Endothelial cell of umbilical vein (primary cell): Measurements from ENCODE around the gene ZFPM1. TPM values are rescaled to one million over a fixed set of nuclear protein-coding genes. Genes with fewer than 3 reads are reported as not detected.

ENCODE experiments used
- BruUV-seq: library from RNA; stranded (reverse); fragments of 400-500 nt; replicated peaks from 2 replicates; lab custom pipeline; 2021; lab: Mats Ljungman, UMichigan
- CTCF ChIA-PET: fragments of 300-600, 350-600 bp; sonication (Branson Sonifier 250); formaldehyde crosslinking; loops from one replicate; lab custom pipeline; 2021; ENCODE audit warnings: antibody characterized with exemption, inconsistent platforms; lab: Charles Lee
- POLR2A ChIA-PET: fragments of 300-600, 350-600 bp; sonication (Branson Sonifier 250); formaldehyde crosslinking; loops from one replicate; lab custom pipeline; 2021; ENCODE audit warnings: antibody characterized with exemption, inconsistent platforms; lab: Charles Lee
- DNase-seq: peaks from one replicate; pipeline ENCODE4 v3.0.0-alpha.2; 2011; ENCODE audit warnings: low read depth, low spot score
- FAIRE-seq: peaks from 2 replicates; lab custom pipeline; 2011; peaks lifted over from hg19 to GRCh38; lab: Jason Lieb, UNC
- H2AFZ ChIP-seq: 2 replicates; pipeline ENCODE4 v1.6.0; 2012; ENCODE audit warnings: low read depth, low read length, control low read depth, inconsistent platforms
- H3K27ac ChIP-seq: 2 replicates; pipeline ENCODE4 v1.5.1; 2011; ENCODE audit warnings: low read depth, mild to moderate bottlenecking, control low read depth, low read length, moderate library complexity; ENCODE audit not compliant: insufficient read depth
- H3K27me3 ChIP-seq, 2 experiments: 2 replicates each; pipeline versions ENCODE4 v1.6.0 to v1.6.1; 2011; ENCODE audit warnings: low read length in 2 of 2, mixed read lengths in 1 of 2; ENCODE audit not compliant: control insufficient read depth in 2 of 2, insufficient read depth in 2 of 2
- H3K36me3 ChIP-seq, 2 experiments: 2 replicates in 1 of 2; 3 replicates in 1 of 2; pipeline ENCODE4 v1.5.1; 2011; ENCODE audit warnings: low read length in 2 of 2, mild to moderate bottlenecking in 1 of 2, moderate library complexity in 1 of 2; ENCODE audit not compliant: control insufficient read depth in 2 of 2, insufficient read depth in 2 of 2; ENCODE audit errors: extremely low read depth in 1 of 2
- H3K4me1 ChIP-seq: 3 replicates; pipeline ENCODE4 v1.5.1; 2011; ENCODE audit warnings: mild to moderate bottlenecking, low read length; ENCODE audit not compliant: control insufficient read depth, insufficient read depth; ENCODE audit errors: extremely low read depth
- H3K4me2 ChIP-seq: 2 replicates; pipeline ENCODE4 v1.6.1; 2011; ENCODE audit warnings: low read length, control low read depth, mixed read lengths; ENCODE audit not compliant: insufficient read depth
- H3K4me3 ChIP-seq, 3 experiments: fragments of 200-600 bp in 1 of 3; sonication (generic), shearing (Covaris generic) in 1 of 3; replicated peaks in 1 of 3; 2 replicates each; pipeline ENCODE4 v1.5.1; 2011 to 2016; ENCODE audit warnings: control low read depth in 3 of 3, low read length in 3 of 3, mild to moderate bottlenecking in 2 of 3, inconsistent platforms in 1 of 3, low read depth in 1 of 3, moderate library complexity in 1 of 3; ENCODE audit not compliant: insufficient read depth in 1 of 3
- H3K79me2 ChIP-seq: 2 replicates; pipeline ENCODE4 v1.6.0; 2012; ENCODE audit warnings: low read length, inconsistent platforms; ENCODE audit not compliant: control insufficient read depth, insufficient read depth
- H3K9ac ChIP-seq: replicated peaks from 2 replicates; pipeline ENCODE3; 2011; ENCODE audit warnings: low read length, control low read depth; ENCODE audit not compliant: insufficient read depth; ENCODE audit errors: extremely low read depth
- H3K9me1 ChIP-seq: replicated peaks from 3 replicates; pipeline ENCODE4 v1.6.0; 2011; ENCODE audit warnings: mild to moderate bottlenecking, low read length; ENCODE audit not compliant: control insufficient read depth, insufficient read depth; ENCODE audit errors: extremely low read depth
- H3K9me3 ChIP-seq: replicated peaks from 2 replicates; pipeline ENCODE4 v1.5.1; 2012; ENCODE audit warnings: low read length, inconsistent platforms; ENCODE audit not compliant: control insufficient read depth, insufficient read depth
- H4K20me1 ChIP-seq: replicated peaks from 2 replicates; pipeline ENCODE3; 2011; ENCODE audit warnings: mild to moderate bottlenecking, low read length; ENCODE audit not compliant: control insufficient read depth, insufficient read depth; ENCODE audit errors: extremely low read depth
- CTCF ChIP-seq, 2 donors: IDR thresholded peaks; 1 replicate in 1 of 2; 2 replicates in 1 of 2; pipeline ENCODE4 v1.5.1; 2011; ENCODE audit warnings: low read length in 2 of 2, mild to moderate bottlenecking in 2 of 2, moderate library complexity in 2 of 2, control low read depth in 1 of 2, inconsistent platforms in 1 of 2, low read depth in 1 of 2; ENCODE audit not compliant: insufficient read depth in 1 of 2; ENCODE audit errors: extremely low read depth in 1 of 2
- EZH2 ChIP-seq: IDR thresholded peaks from 2 replicates; pipeline ENCODE4 v1.6.1; 2012; ENCODE audit warnings: borderline replicate concordance, low read depth, mild to moderate bottlenecking, moderate library complexity, low read length, inconsistent platforms; ENCODE audit not compliant: severe bottlenecking
- FOS ChIP-seq: IDR thresholded peaks from 2 replicates; pipeline ENCODE4 v1.6.1; 2011; ENCODE audit warnings: mild to moderate bottlenecking, low read length, moderate library complexity, borderline replicate concordance; ENCODE audit not compliant: insufficient read depth
- GATA2 ChIP-seq: IDR thresholded peaks from 2 replicates; pipeline ENCODE4 v1.7.0; 2011; ENCODE audit warnings: low read depth, mild to moderate bottlenecking, moderate library complexity, mixed read lengths, low read length; ENCODE audit not compliant: insufficient read length, insufficient read depth
- JUN ChIP-seq: IDR thresholded peaks from 2 replicates; pipeline ENCODE4 v1.6.1; 2011; ENCODE audit warnings: borderline replicate concordance, low read depth; ENCODE audit not compliant: insufficient read length, insufficient read depth
- MAX ChIP-seq: IDR thresholded peaks from 2 replicates; pipeline ENCODE4 v1.6.1; 2011; ENCODE audit not compliant: insufficient read depth, insufficient read length
- MYC ChIP-seq: IDR thresholded peaks from one replicate; pipeline ENCODE4 v1.6.1; 2011; ENCODE audit warnings: mild to moderate bottlenecking, low read depth, low read length
- POLR2A ChIP-seq: IDR thresholded peaks from 2 replicates; pipeline ENCODE4 v1.6.1; 2012; ENCODE audit warnings: low read depth, mild to moderate bottlenecking, control low read depth, low read length
- POLR2AphosphoS5 ChIP-seq: IDR thresholded peaks from 2 replicates; pipeline ENCODE4 v1.6.1; 2012; ENCODE audit warnings: low read depth, mild to moderate bottlenecking, control low read depth, low read length, moderate library complexity; ENCODE audit not compliant: insufficient read depth
- dilution Hi-C: fragments of 300-500 bp; cut with MboI; formaldehyde crosslinking; loops from one replicate; pipeline ENCODE4 v1.15.0; 2019; ENCODE audit warnings: low sequenced_read_pairs; ENCODE audit not compliant: extremely low pct_ligation_motif_present
- intact Hi-C: fragments of 100-400 bp; cut with micrococcal nuclease; formaldehyde crosslinking; loops from one replicate; pipeline ENCODE4 v1.10.0; 2022
- polyA plus RNA-seq, 4 experiments: library from polyadenylated mRNA; depleted of rRNA in 3 of 4; stranded (reverse) in 3 of 4; unstranded in 1 of 4; fragments of >200 nt; gene quantifications; 2 replicates each; pipeline versions ENCODE4 v1.2.1 to v1.2.3, GENCODE V29; 2011 to 2012; ENCODE audit warnings: missing spikeins in 1 of 4
- total RNA-seq: library from RNA; stranded (reverse); gene quantifications from 2 replicates; pipeline ENCODE4 v1.2.3, GENCODE V29; 2021

ZFPM1 gene
- total and polyA plus RNA-seq, 2 donors (not counting 3 experiments of a cell fraction or from before 2014, with no cell fraction given) = 0.37 to 7.5 TPM

GRCh38 chr16:88556294-88556988 is 103.4 kb downstream of the ZFPM1 start:
- dilution Hi-C loops = no loop called here
- ChIA-PET POLR2A (no interaction called here), CTCF (no interaction called here)
- H3K4me1 ChIP-seq = no peaks in the 10 kb centered on the region
- peaks cover 0 to 4% of the 10 kb centered on the region in 2 experiments for H3K27me3 ChIP-seq
- no peak overlapping the region for H3K4me3 ChIP-seq
- no peak for FAIRE-seq
- H3K79me2 ChIP-seq = no peaks in the 10 kb centered on the region
- no peak for TF ChIP-seq JUN
- no peak for TF ChIP-seq MAX
- TF ChIP-seq POLR2A = no peak
- TF ChIP-seq FOS = no peak
- no peak for TF ChIP-seq EZH2
- no peak for TF ChIP-seq MYC
- TF ChIP-seq CTCF (IDR thresholded peaks at IDR 0.05; ENCODE audit: extremely low read depth in 1 of 2, insufficient read depth in 1 of 2, low read depth in 1 of 2, low read length in 2 of 2) = no peak
- no peak for TF ChIP-seq GATA2
- TF ChIP-seq POLR2AphosphoS5 = no peak
- H3K9me3 ChIP-seq = no peaks in the 10 kb centered on the region
- no peak overlapping the region for H3K9ac ChIP-seq
- no TSS peak for BruUV-seq
- no peak overlapping the region for H3K27ac ChIP-seq
- intact Hi-C loops = no loop called here
- H3K9me1 ChIP-seq = no peaks in the 10 kb centered on the region
- H2AFZ ChIP-seq = no peak overlapping the region
- DNase-seq = no peak
- H3K36me3 ChIP-seq = no peaks in the 10 kb centered on the region
- H4K20me1 ChIP-seq = no peaks in the 10 kb centered on the region
- no peak overlapping the region for H3K4me2 ChIP-seq
